Sigmoid colon (tissue), 7 donors: Measurements from ENCODE around the gene PHKA1. TPM values are rescaled to one million over a fixed set of nuclear protein-coding genes. Genes with fewer than 3 reads are reported as not detected.

Source experiments
- DNase-seq: peaks from one replicate; pipeline ENCODE4 v3.0.0-alpha.2; 2019
- H3K27ac ChIP-seq, 4 donors: fragments of 200-600 bp; sonication (generic); one replicate each; pipeline ENCODE4 v1.5.1; 2016 to 2019; ENCODE audit warnings: mild to moderate bottlenecking in 1 of 4
- H3K27me3 ChIP-seq, 3 donors: fragments of 200-600 bp; sonication (generic); one replicate each; pipeline ENCODE4 v1.5.1; 2019; ENCODE audit warnings: mild to moderate bottlenecking in 1 of 3
- H3K36me3 ChIP-seq, 4 donors: fragments of 200-600 bp; sonication (generic); one replicate each; pipeline ENCODE4 v1.5.1; 2016 to 2019
- H3K4me1 ChIP-seq, 4 donors: fragments of 200-600 bp; sonication (generic); one replicate each; pipeline ENCODE4 v1.5.1; 2017 to 2019
- H3K4me3 ChIP-seq, 4 donors: fragments of 200-600 bp; sonication (generic); one replicate each; pipeline ENCODE4 v1.5.1; 2017 to 2019; ENCODE audit warnings: mild to moderate bottlenecking in 2 of 4, moderate library complexity in 1 of 4
- H3K9me3 ChIP-seq, 4 donors: fragments of 200-600 bp in 3 of 4; sonication (generic) in 3 of 4; one replicate each; pipeline versions ENCODE4 v1.5.1 to v1.6.1; 2013 to 2019
- EP300 ChIP-seq, 4 donors: sonication (generic); formaldehyde crosslinking; IDR thresholded peaks; one replicate each; pipeline ENCODE4 v1.6.1; 2017; ENCODE audit warnings: antibody characterized with exemption in 4 of 4
- POLR2A ChIP-seq, 2 donors: fragments of 450-650 bp; IDR thresholded peaks; one replicate each; pipeline ENCODE4 v1.6.1; 2016; ENCODE audit warnings: antibody characterized with exemption in 2 of 2, mild to moderate bottlenecking in 2 of 2, moderate library complexity in 2 of 2
- POLR2AphosphoS5 ChIP-seq, 4 donors: sonication (generic); formaldehyde crosslinking; IDR thresholded peaks; one replicate each; pipeline ENCODE4 v1.6.1; 2017; ENCODE audit warnings: antibody characterized with exemption in 4 of 4
- WGBS, 2 donors: extraction: QIAGEN DNeasy Blood & Tissue Kit; methylation state at CpG; one replicate each; pipeline ENCODE4 v1.1.7; 2013; 5-methylcytosine and 5-hydroxymethylcytosine counted together
- intact Hi-C: fragments of 100-400 bp; cut with DNase I; formaldehyde crosslinking; loops from one replicate; pipeline ENCODE4 v1.15.1; 2023
- polyA plus RNA-seq, 3 donors: library from polyadenylated mRNA; stranded (reverse); fragments of 200-250 nt; gene quantifications; one replicate each; pipeline ENCODE4 v1.2.3, GENCODE V29; 2013
- total RNA-seq, 4 donors: library from RNA; depleted of rRNA; stranded (reverse); fragments of >200 nt; gene quantifications; one replicate each; pipeline ENCODE4 v1.1.0, GENCODE V29; 2016
- TF ChIP-seq, protein P1 (sequence below), 4 experiments: fragments of 450-650 bp in 3 of 4; fragments of 200-600 bp in 1 of 4; IDR thresholded peaks; one replicate each; pipeline ENCODE4 v1.5.1; 2016 to 2019; ENCODE audit warnings: antibody characterized with exemption in 4 of 4, mild to moderate bottlenecking in 3 of 4, moderate library complexity in 2 of 4
- donor health status: healthy with polysubstance abuse.
- donor health status: Bipolar disorder and iron deficiency.
- donor health status: healthy.

The PHKA1 gene
- total and polyA plus RNA-seq, 7 donors, result 0.92 to 9.7 (median 4.6) TPM

- no peaks in the 10 kb centered on the region for H3K27me3 ChIP-seq
- 90 to 98% methylated on average over 3 of the region's 3 CpGs for WGBS, 2 donors
- H3K27ac ChIP-seq, result no peak overlapping the region
- H3K9me3 ChIP-seq, result peaks cover 0 to 4% (median 0%) of the 10 kb centered on the region in 4 donors
- DNase-seq, result no peak
- H3K4me3 ChIP-seq, result no peak overlapping the region
- no peaks in the 10 kb centered on the region for H3K4me1 ChIP-seq
- intact Hi-C loops, result no loop called here
- H3K36me3 ChIP-seq, result peaks cover 0 to 3% (median 0%) of the 10 kb centered on the region in 4 donors
- TF ChIP-seq POLR2AphosphoS5 (IDR thresholded peaks at IDR 0.05) (no peak), POLR2A (IDR thresholded peaks at IDR 0.05) (no peak), EP300 (IDR thresholded peaks at IDR 0.05) (no peak)
- TF ChIP-seq, protein P1, sequence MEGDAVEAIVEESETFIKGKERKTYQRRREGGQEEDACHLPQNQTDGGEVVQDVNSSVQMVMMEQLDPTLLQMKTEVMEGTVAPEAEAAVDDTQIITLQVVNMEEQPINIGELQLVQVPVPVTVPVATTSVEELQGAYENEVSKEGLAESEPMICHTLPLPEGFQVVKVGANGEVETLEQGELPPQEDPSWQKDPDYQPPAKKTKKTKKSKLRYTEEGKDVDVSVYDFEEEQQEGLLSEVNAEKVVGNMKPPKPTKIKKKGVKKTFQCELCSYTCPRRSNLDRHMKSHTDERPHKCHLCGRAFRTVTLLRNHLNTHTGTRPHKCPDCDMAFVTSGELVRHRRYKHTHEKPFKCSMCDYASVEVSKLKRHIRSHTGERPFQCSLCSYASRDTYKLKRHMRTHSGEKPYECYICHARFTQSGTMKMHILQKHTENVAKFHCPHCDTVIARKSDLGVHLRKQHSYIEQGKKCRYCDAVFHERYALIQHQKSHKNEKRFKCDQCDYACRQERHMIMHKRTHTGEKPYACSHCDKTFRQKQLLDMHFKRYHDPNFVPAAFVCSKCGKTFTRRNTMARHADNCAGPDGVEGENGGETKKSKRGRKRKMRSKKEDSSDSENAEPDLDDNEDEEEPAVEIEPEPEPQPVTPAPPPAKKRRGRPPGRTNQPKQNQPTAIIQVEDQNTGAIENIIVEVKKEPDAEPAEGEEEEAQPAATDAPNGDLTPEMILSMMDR (IDR thresholded peaks at IDR 0.05), result no peak
These were observed 129.9 kb downstream of the PHKA1 start for GRCh38 chrX:72584163-72584562.

DNA sequence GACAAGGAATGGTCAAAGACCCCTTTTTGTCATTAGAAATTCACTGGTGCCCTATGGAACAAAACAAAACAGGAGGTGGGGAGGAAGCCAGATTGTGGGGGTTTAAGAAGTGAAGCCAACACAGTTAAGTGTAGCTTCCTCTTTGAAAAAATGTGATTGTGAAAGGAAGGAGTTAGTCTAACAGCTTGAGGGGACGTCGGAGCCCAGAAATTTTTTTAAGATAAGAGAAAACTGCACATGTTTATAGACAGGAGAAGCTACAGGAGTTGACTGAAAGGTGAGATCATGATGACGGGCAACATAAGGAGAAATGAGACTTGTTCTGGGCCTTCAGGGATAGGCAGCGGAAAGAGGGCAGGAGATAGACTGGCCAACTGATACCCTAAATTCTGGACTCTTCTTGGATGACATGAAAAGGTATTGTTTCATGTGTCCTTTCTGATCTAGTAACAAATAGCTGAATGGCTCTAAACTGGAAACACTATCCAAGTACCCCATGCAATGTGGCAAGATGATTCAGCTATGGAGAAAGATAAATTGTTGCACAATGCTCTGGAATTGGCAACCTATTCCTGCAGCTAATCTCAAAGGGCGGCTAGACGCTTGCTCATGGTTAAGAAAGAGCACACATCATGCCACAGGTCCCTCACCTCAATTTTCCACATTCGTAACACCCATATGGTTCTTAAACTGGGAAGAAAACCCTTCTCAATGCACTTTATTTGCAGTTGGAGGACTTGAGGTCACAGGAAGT, 137.8 kb downstream of the PHKA1 start:
- 73 to 87% methylated on average over 7 of the region's 7 CpGs for WGBS, 2 donors
- no peak overlapping the region for H3K27ac ChIP-seq
- H3K9me3 ChIP-seq, result no peaks in the 10 kb centered on the region
- H3K4me3 ChIP-seq, result no peak overlapping the region
- peaks cover 0 to 6% (median 0%) of the 10 kb centered on the region in 4 donors for H3K4me1 ChIP-seq
- intact Hi-C loops, result no loop called here
- peaks cover 0 to 3% (median 0%) of the 10 kb centered on the region in 4 donors for H3K36me3 ChIP-seq
- no peaks in the 10 kb centered on the region for H3K27me3 ChIP-seq
- no peak for DNase-seq
- TF ChIP-seq EP300 (IDR thresholded peaks at IDR 0.05) (no peak), POLR2AphosphoS5 (IDR thresholded peaks at IDR 0.05) (no peak), POLR2A (IDR thresholded peaks at IDR 0.05) (no peak)
- TF ChIP-seq, protein P1 (IDR thresholded peaks at IDR 0.05), result no peak

- H3K36me3 ChIP-seq, result peaks cover 0 to 6% (median 0%) of the 10 kb centered on the region in 4 donors
- peak overlapping the region; percentile 42 to 61 (median 56) for H3K4me3 ChIP-seq
- peaks cover 0 to 6% (median 0%) of the 10 kb centered on the region in 4 donors for H3K4me1 ChIP-seq
- no peaks in the 10 kb centered on the region for H3K9me3 ChIP-seq
- TF ChIP-seq POLR2AphosphoS5 (IDR thresholded peaks at IDR 0.05) (no peak), EP300 (IDR thresholded peaks at IDR 0.05) (no peak), POLR2A (IDR thresholded peaks at IDR 0.05) (no peak)
- TF ChIP-seq, protein P1 (IDR thresholded peaks at IDR 0.05), result no peak
- intact Hi-C loops, result no loop called here
- 0% methylated on average over 7 of the region's 7 CpGs for WGBS, 2 donors
- H3K27ac ChIP-seq, result peak overlapping the region in 3 of 4 donors; percentile 66 to 75 (median 75)
- no peaks in the 10 kb centered on the region for H3K27me3 ChIP-seq
- DNase-seq, result no peak
These were observed 141.0 kb downstream of the PHKA1 start for GRCh38 chrX:72573158-72573511.

DNA sequence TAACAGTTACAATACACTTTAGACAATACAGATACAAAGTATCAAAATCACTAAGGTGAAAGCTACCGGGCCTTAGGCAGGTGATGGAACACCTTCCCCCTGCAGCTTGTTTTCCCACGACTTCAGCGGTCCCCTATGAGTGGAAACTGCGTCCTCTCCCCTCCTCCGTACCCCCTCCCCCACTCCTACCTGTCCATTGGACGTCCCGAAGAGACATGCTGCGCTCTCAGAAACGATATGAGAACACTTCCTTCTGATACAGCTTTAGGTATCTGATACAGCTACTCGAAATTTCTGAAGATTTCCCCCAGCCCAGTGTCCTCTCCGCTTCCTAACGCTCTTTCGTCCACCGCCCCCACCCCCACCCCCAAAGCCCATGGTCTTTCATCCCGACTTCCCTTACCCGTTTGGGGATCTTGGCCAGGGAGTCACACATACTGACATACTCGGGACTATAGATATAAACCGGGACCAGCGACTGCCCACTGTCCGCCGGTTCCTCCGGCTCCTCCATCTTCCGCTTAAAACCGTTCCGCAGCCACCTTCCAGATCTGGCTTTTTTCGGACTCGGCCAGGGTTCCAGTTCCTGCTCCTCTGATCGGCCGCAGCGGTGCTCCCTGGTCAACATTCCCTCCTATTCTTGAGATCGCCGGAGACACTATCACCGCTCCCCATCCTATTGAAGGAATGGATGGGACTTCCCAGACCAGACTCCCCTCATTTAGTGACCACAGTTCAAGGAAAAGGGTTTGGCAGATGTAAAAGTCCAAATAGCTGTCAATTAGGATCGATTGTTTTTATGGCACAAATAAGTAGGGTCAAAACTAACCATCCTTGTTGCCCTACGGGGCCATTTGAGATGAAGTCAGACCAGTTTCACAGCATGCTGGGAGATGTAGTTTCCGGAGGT, 141.6 kb downstream of the PHKA1 start, which contains the start of gene HDAC8:
HDAC8 (minus strand) TSS at position 596 of the 910 bp plus-strand sequence; CDS start at position 514, 82 bp downstream.
- peak within 1 kb of the TSS; percentile 66 to 75 (median 73) for H3K27ac ChIP-seq
- peak in 3 of 4 donors; percentile 10 to 37 (median 25) for TF ChIP-seq POLR2AphosphoS5 (IDR thresholded peaks at IDR 0.05)
- TF ChIP-seq POLR2A (IDR thresholded peaks at IDR 0.05), result no peak
- no peak for TF ChIP-seq EP300 (IDR thresholded peaks at IDR 0.05)
- H3K27me3 ChIP-seq, result no peaks in the 10 kb centered on the region
- peaks cover 0 to 12% (median 0%) of the 10 kb centered on the region in 4 donors for H3K36me3 ChIP-seq
- H3K4me3 ChIP-seq, result peak within 1 kb of the TSS; percentile 42 to 61 (median 56)
- H3K4me1 ChIP-seq, result peaks cover 0 to 6% (median 0%) of the 10 kb centered on the region in 4 donors
- DNase-seq, result peak; percentile 74
- WGBS, 2 donors, result 0 to 1% methylated on average over 36 of the region's 36 CpGs
- intact Hi-C loops, result no loop called here
- H3K9me3 ChIP-seq, result no peaks in the 10 kb centered on the region
